HepG2 (cell line): ENCODE measurements around the gene CR1L. TPM values are rescaled to one million over a fixed set of nuclear protein-coding genes. Genes with fewer than 3 reads are reported as not detected.

Experiments used
- ATAC-seq: fragments of 200-7000 bp; cut with Tn5 transposase; 3 replicates; pipeline ENCODE4 v1.9.1; 2020; ENCODE audit warnings: mild to moderate bottlenecking, moderate library complexity
- BruUV-seq: library from RNA; stranded (reverse); fragments of 400-500 nt; replicated peaks from 2 replicates; lab custom pipeline; 2021; lab: Mats Ljungman, UMichigan
- CTCF ChIA-PET: fragments of 300-600 bp; formaldehyde crosslinking; extraction: SDS; loops from one replicate; lab custom pipeline; 2021; ENCODE audit warnings: low total read pairs, inconsistent platforms, low intra/inter-chr PET ratio; lab: Yijun Ruan, JAX
- POLR2A ChIA-PET: fragments of 350-600 bp; sonication (Branson Sonifier 250); formaldehyde crosslinking; loops from one replicate; lab custom pipeline; 2020; ENCODE audit warnings: antibody characterized with exemption, inconsistent platforms; lab: Yijun Ruan, JAX
- DNase-seq: peaks from one replicate; pipeline ENCODE4 v3.0.0-alpha.2; 2015; ENCODE audit warnings: low spot score
- FAIRE-seq: peaks from 3 replicates; lab custom pipeline; 2011; peaks lifted over from hg19 to GRCh38; lab: Jason Lieb, UNC
- H2AFZ ChIP-seq: one replicate; pipeline ENCODE4 v1.6.1; 2011; ENCODE audit warnings: low read length, inconsistent platforms
- H3K27ac ChIP-seq: fragments of 300-600 bp; 3 replicates; pipeline ENCODE4 v1.8.0; 2011; ENCODE audit warnings: mixed run types, mild to moderate bottlenecking, mixed read lengths, low read length, inconsistent platforms; ENCODE audit not compliant: insufficient read depth; ENCODE audit errors: extremely low read length
- H3K27me3 ChIP-seq, 2 experiments: fragments of 200-600 bp in 1 of 2; 2 replicates in 1 of 2; 3 replicates in 1 of 2; pipeline versions ENCODE4 v1.6.0 to v1.8.0; 2011; ENCODE audit warnings: low read length in 2 of 2, mild to moderate bottlenecking in 2 of 2, moderate library complexity in 2 of 2, inconsistent platforms in 1 of 2; ENCODE audit not compliant: insufficient read depth in 2 of 2, control insufficient read depth in 1 of 2
- H3K36me3 ChIP-seq, 2 experiments: fragments of 200-600 bp in 1 of 2; replicated peaks in 1 of 2; 2 replicates in 1 of 2; 3 replicates in 1 of 2; pipeline versions ENCODE4 v1.5.1 to v1.8.0; 2011; ENCODE audit warnings: low read length in 2 of 2, inconsistent platforms in 1 of 2; ENCODE audit not compliant: insufficient read depth in 2 of 2, control insufficient read depth in 1 of 2
- H3K4me1 ChIP-seq: 2 replicates; pipeline ENCODE4 v1.5.1; 2012; ENCODE audit warnings: low read length, inconsistent platforms; ENCODE audit not compliant: insufficient read depth
- H3K4me2 ChIP-seq: 2 replicates; pipeline ENCODE4 v1.6.0; 2011; ENCODE audit warnings: low read depth, low read length, inconsistent platforms
- H3K4me3 ChIP-seq, 3 experiments: fragments of 200-600 bp in 1 of 3; sonication (generic), shearing (Covaris generic) in 1 of 3; replicated peaks in 1 of 3; 2 replicates each; pipeline ENCODE4 v1.5.1; 2011 to 2016; ENCODE audit warnings: low read length in 3 of 3, inconsistent platforms in 2 of 3, low read depth in 2 of 3, mild to moderate bottlenecking in 2 of 3, control low read depth in 1 of 3, mixed read lengths in 1 of 3; ENCODE audit not compliant: insufficient read depth in 1 of 3
- H3K79me2 ChIP-seq: one replicate; pipeline ENCODE4 v1.6.1; 2011; ENCODE audit warnings: low read length, inconsistent platforms; ENCODE audit not compliant: insufficient read depth
- H3K9ac ChIP-seq: 2 replicates; pipeline ENCODE4 v1.6.0; 2011; ENCODE audit warnings: mild to moderate bottlenecking, low read depth, low read length, inconsistent platforms; ENCODE audit not compliant: insufficient read depth
- H3K9me3 ChIP-seq: 2 replicates; pipeline ENCODE4 v1.5.1; 2012; ENCODE audit warnings: mild to moderate bottlenecking, low read length
- H4K20me1 ChIP-seq: 2 replicates; pipeline ENCODE4 v1.6.0; 2011; ENCODE audit warnings: inconsistent platforms, mild to moderate bottlenecking, low read length, moderate library complexity; ENCODE audit not compliant: insufficient read depth
- CAMTA2 ChIP-seq: sonication (generic); formaldehyde crosslinking; IDR thresholded peaks from 2 replicates; pipeline ENCODE4 v1.4.0; 2020; ENCODE audit warnings: mild to moderate bottlenecking, missing genetic modification reagents, borderline replicate concordance
- HOXA7 ChIP-seq: sonication (generic); formaldehyde crosslinking; IDR thresholded peaks from 2 replicates; pipeline ENCODE4 v1.8.1; 2022; ENCODE audit warnings: mild to moderate bottlenecking, missing genetic modification reagents, moderate library complexity
- MXD1 ChIP-seq: sonication (generic); formaldehyde crosslinking; IDR thresholded peaks from 2 replicates; pipeline ENCODE4 v1.4.0; 2020; ENCODE audit warnings: mild to moderate bottlenecking, missing genetic modification reagents
- NR2F6 ChIP-seq, 2 experiments: IDR thresholded peaks; 2 replicates each; pipeline ENCODE4 v1.6.1; 2016; ENCODE audit warnings: antibody characterized with exemption in 1 of 2, mild to moderate bottlenecking in 1 of 2
- PCBP1 ChIP-seq: fragments of 200-400 bp; formaldehyde crosslinking; IDR thresholded peaks from 2 replicates; pipeline ENCODE4 v1.6.1; 2017; ENCODE audit warnings: mild to moderate bottlenecking, low read depth, low read length, borderline replicate concordance
- STAG1 ChIP-seq: sonication (generic); formaldehyde crosslinking; IDR thresholded peaks from 2 replicates; pipeline ENCODE4 v1.4.0; 2020; ENCODE audit warnings: missing genetic modification reagents
- YEATS2 ChIP-seq: sonication (generic); formaldehyde crosslinking; IDR thresholded peaks from 2 replicates; pipeline ENCODE4 v1.4.0; 2020; ENCODE audit warnings: missing genetic modification reagents, borderline replicate concordance
- ZBTB26 ChIP-seq: IDR thresholded peaks from 2 replicates; pipeline ENCODE4 v1.6.1; 2016; ENCODE audit warnings: missing compliant biosample characterization, missing genetic modification reagents, borderline replicate concordance
- ZNF382 ChIP-seq: sonication (generic); formaldehyde crosslinking; IDR thresholded peaks from 2 replicates; pipeline ENCODE4 v1.5.0; 2020; ENCODE audit warnings: missing genetic modification reagents, mild to moderate bottlenecking, borderline replicate concordance
- ZNF446 ChIP-seq: sonication (generic); formaldehyde crosslinking; IDR thresholded peaks from 2 replicates; pipeline ENCODE4 v1.5.0; 2020; ENCODE audit warnings: mild to moderate bottlenecking, missing genetic modification reagents
- ZNF460 ChIP-seq: sonication (generic); formaldehyde crosslinking; IDR thresholded peaks from 2 replicates; pipeline ENCODE4 v1.5.1; 2020; ENCODE audit warnings: missing genetic modification reagents, mild to moderate bottlenecking, borderline replicate concordance
- WGBS: methylation state at CpG from one replicate; pipeline ENCODE4 v1.1.6; 2017; ENCODE audit warnings: low lambda C conversion rate; 5-methylcytosine and 5-hydroxymethylcytosine counted together
- in situ Hi-C: cut with HindIII; loops from 2 replicates; pipeline ENCODE4 v1.10.0; 2017; ENCODE audit warnings: low pct_unique_long_range_greater_than_20kb; ENCODE audit not compliant: extremely low pct_ligation_motif_present
- intact Hi-C: fragments of 100-400 bp; cut with micrococcal nuclease; formaldehyde crosslinking; loops from one replicate; pipeline ENCODE4 v1.10.0; 2022; ENCODE audit not compliant: unreplicated experiment
- polyA plus RNA-seq, 8 experiments: library from polyadenylated mRNA; depleted of rRNA in 3 of 8; stranded (reverse) in 7 of 8; unstranded in 1 of 8; fragments of >200 nt; fragmentation: Illumina TruSeq in 4 of 8; extraction: Trizol in 4 of 8; gene quantifications; 2 replicates each; pipeline versions ENCODE4 v1.2.1 to v1.2.3, GENCODE V29; 2011 to 2016; ENCODE audit warnings: low read depth in 4 of 8, missing spikeins in 1 of 8, mixed read lengths in 1 of 8; ENCODE audit not compliant: insufficient read depth in 1 of 8
- total RNA-seq, 5 experiments: library from RNA; depleted of rRNA; stranded (reverse); fragments of >200 nt; fragmentation: Illumina TruSeq; extraction: Trizol; gene quantifications; 2 replicates each; pipeline ENCODE4 v1.2.3, GENCODE V29; 2016; ENCODE audit warnings: low read depth in 1 of 5
- TF ChIP-seq, protein P1 (sequence below): sonication (generic); formaldehyde crosslinking; IDR thresholded peaks from 2 replicates; pipeline ENCODE4 v1.4.0; 2020; ENCODE audit warnings: missing genetic modification reagents
- TF ChIP-seq, protein P2 (sequence below), 2 experiments: sonication (generic) in 1 of 2; formaldehyde crosslinking in 1 of 2; IDR thresholded peaks; 2 replicates each; pipeline versions ENCODE4 v1.4.0 to v1.6.1; 2018 to 2020; ENCODE audit warnings: missing genetic modification reagents in 2 of 2, borderline replicate concordance in 1 of 2, low read depth in 1 of 2, mild to moderate bottlenecking in 1 of 2, missing biosample characterization in 1 of 2
- TF ChIP-seq, protein P3 (sequence below): sonication (generic); formaldehyde crosslinking; IDR thresholded peaks from 2 replicates; pipeline ENCODE4 v1.5.0; 2020; ENCODE audit warnings: mild to moderate bottlenecking, missing genetic modification reagents, moderate library complexity

CR1L gene
- total and polyA plus RNA-seq, 2 of the 13 experiments (the other 11 are each of a cell fraction or from before 2014, with no cell fraction given), result not detected

DNA sequence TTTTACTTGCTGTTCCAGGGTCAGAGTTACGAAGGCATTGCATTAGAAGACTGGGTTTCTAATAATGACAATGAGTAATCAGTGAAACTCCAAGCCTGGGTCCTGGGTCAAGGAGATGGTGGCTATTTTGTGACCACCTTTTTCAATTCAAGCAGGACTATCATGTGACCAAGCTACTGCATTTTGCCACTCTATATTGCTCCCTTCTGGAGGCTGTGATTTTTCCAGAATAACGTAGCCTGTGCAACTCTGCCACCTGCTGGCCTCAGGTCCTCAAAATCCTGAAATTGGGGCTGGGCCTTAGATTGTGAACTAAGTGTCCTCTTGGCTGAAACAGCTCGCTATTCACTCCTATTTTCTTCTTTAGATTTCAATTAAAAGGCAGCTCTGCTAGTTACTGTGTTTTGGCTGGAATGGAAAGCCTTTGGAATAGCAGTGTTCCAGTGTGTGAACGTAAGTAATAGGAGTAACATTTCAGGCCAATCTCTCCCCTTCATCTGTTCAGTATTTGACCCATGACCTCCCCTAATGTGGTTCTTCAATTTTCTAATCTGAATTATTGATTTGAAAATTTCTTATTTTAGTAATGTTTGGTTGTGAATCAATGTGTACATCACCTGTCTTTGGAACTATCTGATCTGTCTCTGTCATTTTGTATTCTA, 54.0 kb downstream of the CR1L start:
- no peaks in the 10 kb centered on the region for H3K9me3 ChIP-seq
- FAIRE-seq (peak; percentile 85), ATAC-seq (peak; percentile 93), DNase-seq (peak; percentile 44)
- H3K27me3 ChIP-seq, result no peaks in the 10 kb centered on the region
- no peaks in the 10 kb centered on the region for H4K20me1 ChIP-seq
- no peak overlapping the region for H3K4me3 ChIP-seq
- WGBS, result 28% methylated on average over 4 of the region's 4 CpGs
- ChIA-PET CTCF (interaction anchor here (2.0 kb wide), 1 partner anchor 119 kb away, joined by 6 read pairs; no protein-coding TSS in a partner anchor), POLR2A (no interaction called here)
- no peaks in the 10 kb centered on the region for H3K79me2 ChIP-seq
- no peak overlapping the region for H3K4me2 ChIP-seq
- H3K4me1 ChIP-seq, result no peaks in the 10 kb centered on the region
- in situ Hi-C loops, result no loop called here
- no peak overlapping the region for H2AFZ ChIP-seq
- no TSS peak for BruUV-seq
- H3K36me3 ChIP-seq, result no peaks in the 10 kb centered on the region
- H3K27ac ChIP-seq, result no peak overlapping the region
- no peak overlapping the region for H3K9ac ChIP-seq
- intact Hi-C loops, result loop anchor here (2.0 kb wide), 1 partner anchor 78 kb away; no protein-coding TSS in a partner anchor
- TF ChIP-seq STAG1 (CRISPR knock-in tag) (peak; percentile 65), MXD1 (no peak), NR2F6 (IDR thresholded peaks at IDR 0.05) (no peak), NR2F6 (CRISPR knock-in tag; IDR thresholded peaks at IDR 0.05) (no peak), ZNF446 (CRISPR knock-in tag) (no peak), PCBP1 (no peak), YEATS2 (no peak), HOXA7 (CRISPR knock-in tag) (no peak), CAMTA2 (CRISPR knock-in tag) (no peak), ZBTB26 (CRISPR knock-in tag) (peak; percentile 80; the same call in 1 of the 2 replicates), ZNF382 (no peak), ZNF460 (CRISPR knock-in tag) (no peak)
- TF ChIP-seq, protein P1, sequence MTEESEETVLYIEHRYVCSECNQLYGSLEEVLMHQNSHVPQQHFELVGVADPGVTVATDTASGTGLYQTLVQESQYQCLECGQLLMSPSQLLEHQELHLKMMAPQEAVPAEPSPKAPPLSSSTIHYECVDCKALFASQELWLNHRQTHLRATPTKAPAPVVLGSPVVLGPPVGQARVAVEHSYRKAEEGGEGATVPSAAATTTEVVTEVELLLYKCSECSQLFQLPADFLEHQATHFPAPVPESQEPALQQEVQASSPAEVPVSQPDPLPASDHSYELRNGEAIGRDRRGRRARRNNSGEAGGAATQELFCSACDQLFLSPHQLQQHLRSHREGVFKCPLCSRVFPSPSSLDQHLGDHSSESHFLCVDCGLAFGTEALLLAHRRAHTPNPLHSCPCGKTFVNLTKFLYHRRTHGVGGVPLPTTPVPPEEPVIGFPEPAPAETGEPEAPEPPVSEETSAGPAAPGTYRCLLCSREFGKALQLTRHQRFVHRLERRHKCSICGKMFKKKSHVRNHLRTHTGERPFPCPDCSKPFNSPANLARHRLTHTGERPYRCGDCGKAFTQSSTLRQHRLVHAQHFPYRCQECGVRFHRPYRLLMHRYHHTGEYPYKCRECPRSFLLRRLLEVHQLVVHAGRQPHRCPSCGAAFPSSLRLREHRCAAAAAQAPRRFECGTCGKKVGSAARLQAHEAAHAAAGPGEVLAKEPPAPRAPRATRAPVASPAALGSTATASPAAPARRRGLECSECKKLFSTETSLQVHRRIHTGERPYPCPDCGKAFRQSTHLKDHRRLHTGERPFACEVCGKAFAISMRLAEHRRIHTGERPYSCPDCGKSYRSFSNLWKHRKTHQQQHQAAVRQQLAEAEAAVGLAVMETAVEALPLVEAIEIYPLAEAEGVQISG (CRISPR knock-in tag), result no peak
- TF ChIP-seq, protein P2, sequence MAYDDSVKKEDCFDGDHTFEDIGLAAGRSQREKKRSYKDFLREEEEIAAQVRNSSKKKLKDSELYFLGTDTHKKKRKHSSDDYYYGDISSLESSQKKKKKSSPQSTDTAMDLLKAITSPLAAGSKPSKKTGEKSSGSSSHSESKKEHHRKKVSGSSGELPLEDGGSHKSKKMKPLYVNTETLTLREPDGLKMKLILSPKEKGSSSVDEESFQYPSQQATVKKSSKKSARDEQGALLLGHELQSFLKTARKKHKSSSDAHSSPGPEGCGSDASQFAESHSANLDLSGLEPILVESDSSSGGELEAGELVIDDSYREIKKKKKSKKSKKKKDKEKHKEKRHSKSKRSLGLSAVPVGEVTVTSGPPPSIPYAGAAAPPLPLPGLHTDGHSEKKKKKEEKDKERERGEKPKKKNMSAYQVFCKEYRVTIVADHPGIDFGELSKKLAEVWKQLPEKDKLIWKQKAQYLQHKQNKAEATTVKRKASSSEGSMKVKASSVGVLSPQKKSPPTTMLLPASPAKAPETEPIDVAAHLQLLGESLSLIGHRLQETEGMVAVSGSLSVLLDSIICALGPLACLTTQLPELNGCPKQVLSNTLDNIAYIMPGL (CRISPR knock-in tag; IDR thresholded peaks at IDR 0.05; ENCODE audit: borderline replicate concordance in 1 of 2, low read depth in 1 of 2), result peak in 1 of 2 experiments; percentile 36; a peak in 1 of 4 replicates
- TF ChIP-seq, protein P3, sequence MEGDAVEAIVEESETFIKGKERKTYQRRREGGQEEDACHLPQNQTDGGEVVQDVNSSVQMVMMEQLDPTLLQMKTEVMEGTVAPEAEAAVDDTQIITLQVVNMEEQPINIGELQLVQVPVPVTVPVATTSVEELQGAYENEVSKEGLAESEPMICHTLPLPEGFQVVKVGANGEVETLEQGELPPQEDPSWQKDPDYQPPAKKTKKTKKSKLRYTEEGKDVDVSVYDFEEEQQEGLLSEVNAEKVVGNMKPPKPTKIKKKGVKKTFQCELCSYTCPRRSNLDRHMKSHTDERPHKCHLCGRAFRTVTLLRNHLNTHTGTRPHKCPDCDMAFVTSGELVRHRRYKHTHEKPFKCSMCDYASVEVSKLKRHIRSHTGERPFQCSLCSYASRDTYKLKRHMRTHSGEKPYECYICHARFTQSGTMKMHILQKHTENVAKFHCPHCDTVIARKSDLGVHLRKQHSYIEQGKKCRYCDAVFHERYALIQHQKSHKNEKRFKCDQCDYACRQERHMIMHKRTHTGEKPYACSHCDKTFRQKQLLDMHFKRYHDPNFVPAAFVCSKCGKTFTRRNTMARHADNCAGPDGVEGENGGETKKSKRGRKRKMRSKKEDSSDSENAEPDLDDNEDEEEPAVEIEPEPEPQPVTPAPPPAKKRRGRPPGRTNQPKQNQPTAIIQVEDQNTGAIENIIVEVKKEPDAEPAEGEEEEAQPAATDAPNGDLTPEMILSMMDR (CRISPR knock-in tag), result peak; percentile 74
